NCI-H128 (cell line): ENCODE data around the gene HSPB9.
"Not testable (repeated sequence)": the region's sequence is repeated elsewhere in the genome, so short reads cannot be mapped to it uniquely, and the experiment has no call there.

Experiments used
- DNase-seq: peaks from one replicate; lab custom pipeline; 2025; ENCODE audit not compliant: unreplicated experiment; lab: John Stamatoyannopoulos, UW

HSPB9 gene

DNA sequence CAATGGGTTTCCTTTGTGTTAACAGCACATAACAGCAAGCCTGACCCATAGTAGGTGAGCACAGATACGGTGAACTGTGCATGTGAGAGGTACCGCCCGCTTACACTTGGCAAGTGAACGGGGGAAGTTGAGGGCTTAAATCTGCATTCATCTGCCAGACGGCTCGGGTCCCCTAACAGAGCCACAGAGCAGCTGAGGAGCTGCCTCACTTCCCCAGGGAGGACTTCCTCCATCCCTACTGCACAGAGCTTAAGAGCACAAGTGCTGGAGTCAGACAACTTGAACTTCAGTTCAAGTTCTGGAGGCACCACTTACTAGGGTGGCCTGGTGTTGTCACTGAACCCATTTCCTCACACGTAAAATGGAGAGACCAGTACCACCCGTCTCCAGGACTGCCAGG is 18.8 kb downstream of the HSPB9 start:
- no peak for DNase-seq

DNA sequence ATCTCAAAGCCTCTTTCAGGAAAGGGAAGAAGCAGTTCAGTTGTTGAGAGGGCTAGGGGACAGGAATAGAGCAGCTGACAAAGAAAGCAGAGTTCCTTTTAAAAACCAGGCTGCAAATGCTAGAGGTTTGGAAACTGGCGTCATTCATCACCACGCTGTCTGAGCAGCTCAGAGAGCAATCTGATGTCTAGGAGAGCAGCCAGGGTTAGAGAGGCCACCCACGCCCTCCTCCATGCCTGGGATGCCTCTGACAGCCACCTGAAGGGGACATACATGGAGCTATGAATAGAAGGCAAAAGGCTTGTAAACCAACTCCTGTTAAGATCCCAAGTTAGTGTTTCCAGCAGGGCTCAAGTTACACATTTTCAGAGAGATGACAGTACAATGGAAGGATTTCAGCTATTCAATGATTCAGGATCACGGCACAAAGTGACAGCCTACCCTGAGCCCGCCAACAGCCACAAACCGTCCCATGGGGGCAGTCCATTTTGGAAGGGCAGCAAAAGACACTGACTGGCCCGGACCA is 19.8 kb downstream of the HSPB9 start:
- no peak for DNase-seq

DNA sequence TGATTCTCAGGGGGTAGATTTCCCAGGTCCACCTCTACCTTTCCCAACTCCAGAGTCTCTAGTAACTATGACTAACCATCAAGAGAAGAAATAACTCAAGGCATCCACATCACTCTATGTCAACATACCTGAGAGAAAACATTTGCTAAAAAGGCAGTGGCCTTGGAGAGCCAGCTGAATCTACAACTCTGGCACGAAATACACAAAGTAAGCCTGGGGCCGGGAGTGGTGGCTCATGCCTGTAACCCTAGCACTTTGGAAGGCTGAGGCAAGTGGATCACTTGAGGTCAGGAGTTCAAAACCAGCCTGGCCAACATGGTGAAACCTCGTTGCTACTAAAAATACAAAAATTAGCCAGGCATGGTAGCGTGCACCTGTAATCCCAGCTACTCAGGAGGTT is 20.5 kb downstream of the HSPB9 start:
- DNase-seq, result not testable (repeated sequence)

DNA sequence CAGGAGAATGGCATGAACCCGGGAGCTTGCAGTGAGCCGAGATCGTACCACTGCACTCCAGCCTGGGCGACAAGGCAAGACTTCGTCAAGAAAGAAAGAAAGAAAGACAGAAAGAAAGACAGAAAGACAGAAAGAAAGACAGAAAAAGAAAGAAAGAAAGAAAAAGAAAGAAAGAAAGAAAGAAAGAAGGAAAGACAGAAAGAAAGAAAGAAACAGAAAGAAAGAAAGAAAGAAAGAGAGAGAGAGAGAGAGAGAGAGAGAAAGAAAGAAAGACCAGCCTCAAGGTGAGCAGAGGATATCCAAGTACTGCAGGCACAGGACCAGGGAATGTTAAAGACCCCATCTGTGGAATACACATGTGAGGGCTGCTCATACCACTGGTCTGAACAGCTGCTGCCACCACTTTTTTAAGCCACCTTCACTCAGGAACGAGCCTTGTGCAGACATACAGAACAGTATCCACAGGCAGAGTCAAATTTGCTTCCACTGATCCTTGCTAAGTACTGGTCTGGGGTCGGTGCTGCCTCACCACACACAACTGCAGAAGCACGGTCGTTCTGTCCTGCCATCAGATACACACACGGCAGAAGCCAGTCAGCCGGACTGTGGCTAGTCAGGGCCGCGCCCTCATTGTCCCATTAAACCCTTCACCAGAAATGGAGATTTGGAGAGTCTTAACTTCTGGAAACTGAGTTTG is 24.5 kb downstream of the HSPB9 start:
- no peak for DNase-seq

DNA sequence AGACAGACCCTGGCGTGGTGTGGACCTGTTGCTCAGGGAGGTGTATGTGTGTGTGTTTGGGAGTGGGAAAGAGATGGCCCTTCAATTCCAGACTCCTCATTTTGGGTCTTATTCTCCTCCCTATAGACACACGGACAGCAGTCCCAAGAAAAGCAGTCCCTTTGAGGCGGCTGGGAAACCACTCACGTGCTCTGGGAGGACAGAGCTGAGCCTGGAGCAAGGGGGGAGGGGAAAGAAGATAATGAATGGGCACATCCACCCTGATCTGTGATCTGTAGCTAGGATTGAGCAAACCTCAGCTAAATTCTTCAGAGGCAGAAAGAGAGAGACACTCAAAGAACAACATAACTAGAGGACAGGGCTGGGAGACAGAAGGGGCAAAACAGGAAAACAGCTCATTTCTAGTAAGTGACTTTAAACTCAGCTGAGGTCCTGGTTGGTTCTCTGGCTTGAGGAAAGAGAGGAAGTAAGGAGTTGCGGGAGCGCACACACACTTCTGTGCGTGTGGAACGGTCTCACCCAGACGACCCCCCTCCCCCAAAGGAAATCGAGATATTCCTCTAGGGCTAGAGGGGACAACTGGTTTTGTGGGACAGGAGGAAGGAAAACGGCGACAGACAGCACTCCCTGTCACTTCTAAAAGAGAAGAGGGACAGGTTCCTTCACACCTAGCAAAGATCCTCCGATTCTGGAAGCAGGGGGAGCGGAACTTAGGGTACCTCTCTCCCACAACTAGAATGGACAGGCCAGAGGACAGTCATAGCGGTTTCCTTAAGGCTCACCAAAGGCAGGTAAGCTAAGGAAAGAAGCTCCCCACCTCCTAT is 31.5 kb downstream of the HSPB9 start:
- DNase-seq, result no peak

DNA sequence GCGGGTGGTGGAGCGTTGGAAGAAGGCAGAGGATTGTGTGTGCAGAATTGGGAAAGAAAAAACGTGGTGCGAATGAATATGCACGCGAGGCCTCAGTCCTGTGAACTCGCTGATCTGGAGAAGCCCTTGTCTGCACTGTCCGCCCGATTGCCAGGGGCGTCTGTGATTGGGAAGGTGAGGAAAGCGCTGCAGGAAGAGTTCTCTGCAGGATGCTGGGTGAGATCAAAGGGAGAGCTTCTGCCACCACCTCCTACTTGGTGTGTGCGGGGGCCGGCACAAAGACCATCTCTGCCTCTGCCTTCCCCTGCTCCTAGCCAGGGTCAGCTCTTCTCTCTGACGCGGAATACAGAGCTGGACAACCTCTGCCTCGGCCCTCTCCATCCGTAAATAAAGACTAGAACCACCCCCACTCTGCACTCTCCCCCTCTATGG is 33.0 kb downstream of the HSPB9 start:
- no peak for DNase-seq

DNA sequence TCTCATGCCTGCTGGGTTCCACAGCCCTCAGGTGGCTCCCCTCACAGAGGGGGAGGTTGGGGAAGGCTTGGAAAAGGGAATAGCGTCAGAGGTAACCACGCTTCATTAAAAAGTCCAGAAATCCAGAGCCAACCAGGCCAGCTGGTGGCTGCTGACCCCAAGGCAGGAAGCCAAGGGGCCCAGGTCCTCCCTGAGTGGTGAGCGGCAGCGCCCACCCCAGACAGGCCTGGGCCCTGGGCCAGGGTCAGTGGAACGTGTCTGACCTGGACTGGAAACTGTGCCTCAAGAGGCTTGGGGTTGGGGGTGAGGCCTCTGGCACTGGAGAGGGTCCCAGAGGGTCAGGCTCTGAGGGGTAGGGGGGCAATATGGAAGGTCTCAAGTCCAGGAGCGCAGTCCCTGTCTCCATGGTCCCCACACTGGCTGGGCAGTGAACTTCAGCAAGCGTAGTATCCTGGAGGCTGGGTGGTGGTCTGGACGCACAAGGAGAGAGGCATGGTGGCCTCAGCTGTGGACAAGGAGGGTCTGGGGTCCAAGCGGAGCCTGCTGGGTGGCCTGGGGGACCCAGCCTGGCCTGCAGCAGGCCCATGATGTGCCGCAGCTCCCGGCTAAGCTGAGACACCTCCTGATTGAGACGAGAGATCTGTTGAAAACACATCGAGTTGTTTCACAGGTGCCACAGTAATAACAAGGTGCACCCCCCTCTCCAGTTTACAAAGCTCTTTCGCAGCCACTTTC is 37.4 kb downstream of the HSPB9 start:
- DNase-seq, result no peak

DNA sequence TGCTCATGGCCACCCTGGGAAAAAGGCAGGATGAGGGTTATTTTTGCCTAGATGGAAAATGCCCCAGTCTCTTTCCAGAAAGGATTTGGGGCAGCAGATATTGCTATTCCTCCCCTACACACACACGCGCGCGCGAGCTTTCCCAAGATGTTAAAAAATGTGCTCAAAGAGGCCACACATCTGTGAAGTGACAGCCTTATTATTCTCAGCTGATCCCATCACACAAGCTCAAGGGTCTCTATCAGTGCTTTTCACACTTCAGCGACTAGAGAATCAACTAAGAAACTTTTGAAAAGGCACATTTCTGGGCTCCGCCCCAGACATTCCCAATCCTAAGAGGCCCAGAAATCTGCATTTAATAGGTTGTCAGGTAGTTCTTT is 37.9 kb downstream of the HSPB9 start:
- DNase-seq, result no peak

DNA sequence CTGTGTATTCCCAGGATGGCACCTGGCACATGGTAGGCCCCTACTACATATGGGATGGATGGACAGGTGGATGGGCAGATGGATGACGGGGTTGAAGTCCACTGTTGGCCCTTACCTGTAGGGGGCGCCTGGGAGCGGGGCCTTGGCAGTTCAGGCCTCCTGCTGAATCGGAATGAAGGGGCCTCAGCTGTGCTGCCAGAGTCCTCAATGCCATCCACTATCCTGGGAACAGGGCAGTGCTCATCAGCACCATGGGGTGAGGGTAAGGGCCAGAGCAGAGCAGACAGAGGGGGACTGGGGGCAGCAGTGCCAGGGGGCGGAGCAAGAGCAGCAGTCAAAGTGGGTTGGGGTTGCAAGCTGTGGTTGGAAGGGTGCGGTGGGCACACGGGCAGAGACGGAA is 40.5 kb downstream of the HSPB9 start:
- DNase-seq, result no peak

DNA sequence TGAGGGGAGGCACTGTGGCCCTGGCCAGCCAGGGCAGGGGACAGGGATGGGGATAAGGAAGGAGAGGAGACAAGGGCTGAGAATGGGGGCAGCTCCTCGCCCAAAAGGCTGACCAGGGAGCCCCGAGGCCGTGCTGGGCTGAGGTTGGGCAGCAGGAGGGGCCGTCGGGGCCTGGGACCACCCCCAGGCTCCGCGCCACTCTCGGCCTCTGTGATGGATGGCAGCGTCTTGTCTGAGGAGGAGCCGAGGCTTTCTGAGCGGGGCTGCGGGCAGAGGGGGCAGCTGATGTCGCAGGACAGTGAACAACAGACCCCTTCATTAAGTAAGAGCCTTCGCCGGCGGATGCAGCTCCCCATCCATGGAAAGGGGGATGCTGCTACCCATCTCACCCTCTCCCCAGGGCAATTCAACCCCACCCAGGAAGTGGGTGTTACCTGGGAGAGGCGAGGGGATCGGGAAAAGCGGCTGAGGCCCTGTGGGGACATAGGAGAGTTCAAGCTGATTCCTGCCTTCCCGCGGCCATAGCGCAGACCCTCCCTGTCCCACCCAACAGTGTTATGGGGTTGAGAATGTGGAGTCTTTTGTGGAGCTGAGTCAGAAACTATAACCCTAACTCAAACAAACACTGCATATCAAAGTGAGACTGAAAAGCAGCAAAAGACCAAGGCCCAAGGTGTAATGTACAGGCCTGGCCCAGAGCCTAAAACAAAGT is 41.2 kb downstream of the HSPB9 start:
- DNase-seq, result no peak

DNA sequence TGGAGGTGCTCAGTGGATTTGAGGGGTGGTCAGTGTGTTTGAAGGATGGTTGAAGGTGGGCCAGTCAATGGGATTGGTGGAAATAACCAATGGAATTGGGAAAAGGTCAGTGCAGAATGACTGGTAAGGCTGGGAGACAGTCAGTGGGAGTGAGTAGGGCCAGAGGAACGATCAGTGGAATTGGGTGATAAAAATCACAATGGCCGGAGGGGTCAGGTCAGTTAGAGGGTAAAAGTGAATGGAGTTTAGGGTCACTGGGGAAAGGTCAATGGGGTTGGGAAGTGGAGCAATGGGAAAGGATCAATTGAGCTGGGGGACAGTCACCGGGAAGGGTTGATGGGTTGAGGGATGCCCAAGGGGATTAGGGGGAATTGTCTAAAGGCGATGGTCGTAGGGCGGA is 43.1 kb downstream of the HSPB9 start:
- DNase-seq, result no peak

DNA sequence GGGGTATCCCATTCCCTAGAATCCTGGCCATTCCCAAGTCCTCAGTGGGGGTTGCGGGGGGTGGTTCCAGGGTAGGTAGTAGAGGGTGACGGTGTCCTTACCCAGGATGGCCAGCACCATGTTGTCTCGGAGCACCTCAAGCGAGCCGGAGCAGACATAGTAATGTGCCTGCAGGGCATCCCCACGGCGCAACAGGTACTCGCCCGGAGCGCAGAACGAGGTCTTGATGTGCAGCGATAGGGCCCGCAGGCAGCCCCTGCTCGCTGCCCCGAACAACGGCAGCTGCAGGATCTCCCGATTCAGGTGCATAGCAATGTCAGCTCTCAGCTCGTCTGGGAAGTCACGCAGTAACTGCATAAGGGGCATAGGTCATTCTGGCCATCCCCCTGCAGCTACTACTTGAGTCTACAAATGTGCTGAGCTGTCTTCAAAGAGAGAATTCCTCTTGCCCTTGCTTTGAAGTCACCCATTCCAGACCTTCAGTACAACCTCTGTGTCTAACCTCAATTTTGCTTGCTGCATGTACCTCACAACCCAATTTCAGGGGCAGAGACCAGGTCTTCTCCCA is 43.7 kb downstream of the HSPB9 start:
- DNase-seq, result no peak

DNA sequence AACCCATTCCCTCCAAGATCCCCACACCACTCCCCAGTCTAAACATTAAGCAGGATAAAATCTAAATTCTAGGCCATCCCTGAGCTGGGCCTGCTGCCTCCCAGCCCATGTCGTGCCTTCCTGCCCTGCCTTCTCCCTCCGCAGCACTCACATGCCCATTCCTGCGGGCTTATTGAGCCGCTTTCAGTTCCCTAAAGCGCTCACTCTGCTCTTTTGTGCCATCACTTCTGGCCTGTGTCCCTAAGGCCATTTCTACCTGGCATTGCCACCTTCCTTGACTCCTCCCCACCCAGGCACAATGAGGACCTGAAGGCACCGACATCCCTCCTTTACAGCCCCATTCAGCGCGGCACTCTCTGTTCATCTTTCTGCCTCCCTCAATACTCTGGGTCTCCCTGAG is 45.2 kb downstream of the HSPB9 start:
- DNase-seq, result no peak

DNA sequence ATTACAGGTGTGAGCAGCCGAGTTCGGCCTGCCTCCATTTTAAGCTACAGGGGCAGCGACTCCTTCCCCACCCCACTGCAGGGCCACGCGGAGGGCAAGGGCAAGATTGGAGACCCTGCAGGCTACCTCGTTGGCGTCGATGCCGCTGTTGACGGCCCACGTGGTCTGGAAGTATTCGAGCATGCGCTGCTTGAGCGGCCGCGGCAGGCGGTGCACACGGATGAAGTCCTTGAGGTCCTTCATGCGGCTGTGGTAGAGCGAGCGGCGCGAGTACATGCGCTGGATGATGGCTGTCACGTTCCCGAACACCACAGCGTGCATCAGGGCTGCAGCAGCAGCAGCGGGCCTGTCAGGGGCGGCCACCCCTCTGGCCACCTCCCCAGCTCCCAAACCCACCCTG is 46.7 kb downstream of the HSPB9 start:
- DNase-seq, result no peak

DNA sequence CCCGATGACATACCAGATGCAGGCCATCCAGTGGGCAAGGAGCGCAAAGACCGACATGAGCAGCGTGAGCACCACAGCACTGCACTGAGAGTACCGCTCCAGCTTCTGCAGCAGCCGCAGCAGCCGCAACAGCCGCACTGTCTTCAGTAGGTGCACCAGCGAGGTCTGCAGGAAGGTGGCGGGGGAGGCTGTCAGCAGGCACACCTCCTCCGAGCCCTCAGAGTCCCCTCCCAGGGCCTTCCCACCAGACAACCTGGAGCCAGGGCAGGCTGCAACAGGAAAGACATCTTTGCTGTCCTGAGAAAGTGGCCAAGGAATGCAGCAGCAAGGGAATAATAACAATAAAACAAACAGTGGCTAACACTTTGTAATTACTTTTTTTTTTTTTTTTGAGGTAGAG is 49.2 kb downstream of the HSPB9 start:
- DNase-seq, result no peak
